ENCODE data around the gene LST1. TPM values are rescaled to one million over a fixed set of nuclear protein-coding genes. Genes with fewer than 3 reads are reported as not detected.

LST1 gene
- total and polyA plus RNA-seq, 2 of the 8 experiments (the other 6 are each of a cell fraction or from before 2014, with no cell fraction given): not detected

DNA sequence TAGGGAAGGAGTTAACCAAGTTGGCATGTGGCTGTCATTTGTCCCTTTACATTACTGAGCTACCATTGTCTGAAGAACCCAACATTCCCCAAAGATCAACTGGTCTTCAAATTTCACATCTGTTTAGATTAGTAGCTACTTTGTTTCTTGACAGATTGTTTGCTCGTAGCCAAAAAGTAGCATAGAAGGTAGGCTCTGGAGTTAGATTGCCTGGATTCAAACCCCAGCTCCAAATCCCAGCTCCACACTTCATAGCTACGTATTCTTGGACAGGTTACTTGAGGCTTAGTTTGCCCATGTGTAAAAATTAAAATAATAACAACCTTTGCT lies 37.6 kb upstream of the LST1 start (continued):
- TF ChIP-seq FOSL1 (IDR thresholded peaks at IDR 0.05; ENCODE audit: insufficient read depth, low read depth, low read length): no peak
- TF ChIP-seq MAX (IDR thresholded peaks at IDR 0.05): no peak
- TF ChIP-seq, protein P1, sequence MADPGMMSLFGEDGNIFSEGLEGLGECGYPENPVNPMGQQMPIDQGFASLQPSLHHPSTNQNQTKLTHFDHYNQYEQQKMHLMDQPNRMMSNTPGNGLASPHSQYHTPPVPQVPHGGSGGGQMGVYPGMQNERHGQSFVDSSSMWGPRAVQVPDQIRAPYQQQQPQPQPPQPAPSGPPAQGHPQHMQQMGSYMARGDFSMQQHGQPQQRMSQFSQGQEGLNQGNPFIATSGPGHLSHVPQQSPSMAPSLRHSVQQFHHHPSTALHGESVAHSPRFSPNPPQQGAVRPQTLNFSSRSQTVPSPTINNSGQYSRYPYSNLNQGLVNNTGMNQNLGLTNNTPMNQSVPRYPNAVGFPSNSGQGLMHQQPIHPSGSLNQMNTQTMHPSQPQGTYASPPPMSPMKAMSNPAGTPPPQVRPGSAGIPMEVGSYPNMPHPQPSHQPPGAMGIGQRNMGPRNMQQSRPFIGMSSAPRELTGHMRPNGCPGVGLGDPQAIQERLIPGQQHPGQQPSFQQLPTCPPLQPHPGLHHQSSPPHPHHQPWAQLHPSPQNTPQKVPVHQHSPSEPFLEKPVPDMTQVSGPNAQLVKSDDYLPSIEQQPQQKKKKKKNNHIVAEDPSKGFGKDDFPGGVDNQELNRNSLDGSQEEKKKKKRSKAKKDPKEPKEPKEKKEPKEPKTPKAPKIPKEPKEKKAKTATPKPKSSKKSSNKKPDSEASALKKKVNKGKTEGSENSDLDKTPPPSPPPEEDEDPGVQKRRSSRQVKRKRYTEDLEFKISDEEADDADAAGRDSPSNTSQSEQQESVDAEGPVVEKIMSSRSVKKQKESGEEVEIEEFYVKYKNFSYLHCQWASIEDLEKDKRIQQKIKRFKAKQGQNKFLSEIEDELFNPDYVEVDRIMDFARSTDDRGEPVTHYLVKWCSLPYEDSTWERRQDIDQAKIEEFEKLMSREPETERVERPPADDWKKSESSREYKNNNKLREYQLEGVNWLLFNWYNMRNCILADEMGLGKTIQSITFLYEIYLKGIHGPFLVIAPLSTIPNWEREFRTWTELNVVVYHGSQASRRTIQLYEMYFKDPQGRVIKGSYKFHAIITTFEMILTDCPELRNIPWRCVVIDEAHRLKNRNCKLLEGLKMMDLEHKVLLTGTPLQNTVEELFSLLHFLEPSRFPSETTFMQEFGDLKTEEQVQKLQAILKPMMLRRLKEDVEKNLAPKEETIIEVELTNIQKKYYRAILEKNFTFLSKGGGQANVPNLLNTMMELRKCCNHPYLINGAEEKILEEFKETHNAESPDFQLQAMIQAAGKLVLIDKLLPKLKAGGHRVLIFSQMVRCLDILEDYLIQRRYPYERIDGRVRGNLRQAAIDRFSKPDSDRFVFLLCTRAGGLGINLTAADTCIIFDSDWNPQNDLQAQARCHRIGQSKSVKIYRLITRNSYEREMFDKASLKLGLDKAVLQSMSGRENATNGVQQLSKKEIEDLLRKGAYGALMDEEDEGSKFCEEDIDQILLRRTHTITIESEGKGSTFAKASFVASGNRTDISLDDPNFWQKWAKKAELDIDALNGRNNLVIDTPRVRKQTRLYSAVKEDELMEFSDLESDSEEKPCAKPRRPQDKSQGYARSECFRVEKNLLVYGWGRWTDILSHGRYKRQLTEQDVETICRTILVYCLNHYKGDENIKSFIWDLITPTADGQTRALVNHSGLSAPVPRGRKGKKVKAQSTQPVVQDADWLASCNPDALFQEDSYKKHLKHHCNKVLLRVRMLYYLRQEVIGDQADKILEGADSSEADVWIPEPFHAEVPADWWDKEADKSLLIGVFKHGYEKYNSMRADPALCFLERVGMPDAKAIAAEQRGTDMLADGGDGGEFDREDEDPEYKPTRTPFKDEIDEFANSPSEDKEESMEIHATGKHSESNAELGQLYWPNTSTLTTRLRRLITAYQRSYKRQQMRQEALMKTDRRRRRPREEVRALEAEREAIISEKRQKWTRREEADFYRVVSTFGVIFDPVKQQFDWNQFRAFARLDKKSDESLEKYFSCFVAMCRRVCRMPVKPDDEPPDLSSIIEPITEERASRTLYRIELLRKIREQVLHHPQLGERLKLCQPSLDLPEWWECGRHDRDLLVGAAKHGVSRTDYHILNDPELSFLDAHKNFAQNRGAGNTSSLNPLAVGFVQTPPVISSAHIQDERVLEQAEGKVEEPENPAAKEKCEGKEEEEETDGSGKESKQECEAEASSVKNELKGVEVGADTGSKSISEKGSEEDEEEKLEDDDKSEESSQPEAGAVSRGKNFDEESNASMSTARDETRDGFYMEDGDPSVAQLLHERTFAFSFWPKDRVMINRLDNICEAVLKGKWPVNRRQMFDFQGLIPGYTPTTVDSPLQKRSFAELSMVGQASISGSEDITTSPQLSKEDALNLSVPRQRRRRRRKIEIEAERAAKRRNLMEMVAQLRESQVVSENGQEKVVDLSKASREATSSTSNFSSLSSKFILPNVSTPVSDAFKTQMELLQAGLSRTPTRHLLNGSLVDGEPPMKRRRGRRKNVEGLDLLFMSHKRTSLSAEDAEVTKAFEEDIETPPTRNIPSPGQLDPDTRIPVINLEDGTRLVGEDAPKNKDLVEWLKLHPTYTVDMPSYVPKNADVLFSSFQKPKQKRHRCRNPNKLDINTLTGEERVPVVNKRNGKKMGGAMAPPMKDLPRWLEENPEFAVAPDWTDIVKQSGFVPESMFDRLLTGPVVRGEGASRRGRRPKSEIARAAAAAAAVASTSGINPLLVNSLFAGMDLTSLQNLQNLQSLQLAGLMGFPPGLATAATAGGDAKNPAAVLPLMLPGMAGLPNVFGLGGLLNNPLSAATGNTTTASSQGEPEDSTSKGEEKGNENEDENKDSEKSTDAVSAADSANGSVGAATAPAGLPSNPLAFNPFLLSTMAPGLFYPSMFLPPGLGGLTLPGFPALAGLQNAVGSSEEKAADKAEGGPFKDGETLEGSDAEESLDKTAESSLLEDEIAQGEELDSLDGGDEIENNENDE (IDR thresholded peaks at IDR 0.05; ENCODE audit: insufficient replicate concordance, low read length): no peak
- no peak for TF ChIP-seq CBX5 (IDR thresholded peaks at IDR 0.05; ENCODE audit: low read depth, low read length)
- TF ChIP-seq SP2 (IDR thresholded peaks at IDR 0.05; ENCODE audit: low read length): no peak
